GM12878 (cell line): ENCODE measurements around the gene WDFY3.

Experiments used
- ATF2 ChIP-seq: IDR thresholded peaks from 2 replicates; pipeline ENCODE4 v1.6.1; 2012; ENCODE audit warnings: low read length, inconsistent platforms
- CBFB ChIP-seq: IDR thresholded peaks from 2 replicates; pipeline ENCODE4 v1.6.1; 2016; ENCODE audit warnings: antibody characterized with exemption, low read depth
- CEBPZ ChIP-seq: fragments of 150-350 bp; IDR thresholded peaks from 2 replicates; pipeline ENCODE4 v1.6.1; 2016; ENCODE audit warnings: low read depth, low read length
- CHD2 ChIP-seq: IDR thresholded peaks from 2 replicates; pipeline ENCODE4 v1.6.1; 2011; ENCODE audit warnings: low read depth, low read length, improper control_type of control experiment, borderline replicate concordance
- CHD4 ChIP-seq: fragments of 200-600 bp; sonication (generic); IDR thresholded peaks from 2 replicates; pipeline ENCODE4 v1.6.1; 2016; ENCODE audit warnings: mild to moderate bottlenecking
- CTCF ChIP-seq, 3 experiments: IDR thresholded peaks in 2 of 3; conservative IDR thresholded peaks in 1 of 3; 2 replicates each; pipeline ENCODE4 v1.5.1; 2011; ENCODE audit warnings: low read depth in 3 of 3, low read length in 3 of 3, mild to moderate bottlenecking in 3 of 3, control low read depth in 2 of 3, moderate library complexity in 2 of 3, inconsistent platforms in 1 of 3, mixed read lengths in 1 of 3; ENCODE audit not compliant: control insufficient read depth in 2 of 3, insufficient read depth in 1 of 3; ENCODE audit errors: extremely low read depth in 1 of 3
- EED ChIP-seq: sonication (generic); IDR thresholded peaks from 2 replicates; pipeline ENCODE4 v1.6.1; 2016; ENCODE audit warnings: antibody characterized with exemption, low read depth
- MXI1 ChIP-seq: fragments of 150-350 bp; IDR thresholded peaks from 2 replicates; pipeline ENCODE4 v1.6.1; 2011; ENCODE audit warnings: low read depth, mild to moderate bottlenecking, inconsistent platforms, low read length, improper control_type of control experiment
- POLR2A ChIP-seq: IDR thresholded peaks from 2 replicates; pipeline ENCODE4 v1.6.1; 2011; ENCODE audit warnings: low read depth, mild to moderate bottlenecking, low read length
- RAD21 ChIP-seq: IDR thresholded peaks from 2 replicates; pipeline ENCODE4 v1.6.1; 2011; ENCODE audit warnings: mild to moderate bottlenecking, low read depth, low read length, moderate library complexity; ENCODE audit not compliant: insufficient read depth
- SPI1 ChIP-seq: IDR thresholded peaks from 2 replicates; pipeline ENCODE4 v1.6.1; 2011; ENCODE audit warnings: low read depth, mild to moderate bottlenecking, low read length, moderate library complexity, borderline replicate concordance; ENCODE audit not compliant: insufficient read depth
- TBL1XR1 ChIP-seq: IDR thresholded peaks from 2 replicates; pipeline ENCODE4 v1.6.1; 2012; ENCODE audit warnings: low read depth, low read length, improper control_type of control experiment

GRCh38 chr4:84753321-84753972 is 213.0 kb downstream of the WDFY3 start:
- no peak for TF ChIP-seq RAD21
- no peak for TF ChIP-seq CBFB
- no peak for TF ChIP-seq SPI1
- no peak for TF ChIP-seq EED
- no peak for TF ChIP-seq CTCF (IDR thresholded peaks at IDR 0.05 in 2 of 3, conservative IDR thresholded peaks at IDR 0.05 in 1 of 3; ENCODE audit: control insufficient read depth in 2 of 3, extremely low read depth in 1 of 3, insufficient read depth in 1 of 3, low read depth in 3 of 3, low read length in 3 of 3)
- no peak for TF ChIP-seq CEBPZ
- TF ChIP-seq ATF2, result no peak
- TF ChIP-seq MXI1, result no peak
- TF ChIP-seq CHD2, result no peak
- no peak for TF ChIP-seq TBL1XR1
- TF ChIP-seq CHD4, result no peak
- TF ChIP-seq POLR2A, result no peak
